ENCODE data around the gene MORF4L1. TPM values are rescaled to one million over a fixed set of nuclear protein-coding genes. Genes with fewer than 3 reads are reported as not detected.

Gene MORF4L1
- total and polyA plus RNA-seq, 5 donors from 2014 or later: 271 to 402 (median 303) TPM

DNA sequence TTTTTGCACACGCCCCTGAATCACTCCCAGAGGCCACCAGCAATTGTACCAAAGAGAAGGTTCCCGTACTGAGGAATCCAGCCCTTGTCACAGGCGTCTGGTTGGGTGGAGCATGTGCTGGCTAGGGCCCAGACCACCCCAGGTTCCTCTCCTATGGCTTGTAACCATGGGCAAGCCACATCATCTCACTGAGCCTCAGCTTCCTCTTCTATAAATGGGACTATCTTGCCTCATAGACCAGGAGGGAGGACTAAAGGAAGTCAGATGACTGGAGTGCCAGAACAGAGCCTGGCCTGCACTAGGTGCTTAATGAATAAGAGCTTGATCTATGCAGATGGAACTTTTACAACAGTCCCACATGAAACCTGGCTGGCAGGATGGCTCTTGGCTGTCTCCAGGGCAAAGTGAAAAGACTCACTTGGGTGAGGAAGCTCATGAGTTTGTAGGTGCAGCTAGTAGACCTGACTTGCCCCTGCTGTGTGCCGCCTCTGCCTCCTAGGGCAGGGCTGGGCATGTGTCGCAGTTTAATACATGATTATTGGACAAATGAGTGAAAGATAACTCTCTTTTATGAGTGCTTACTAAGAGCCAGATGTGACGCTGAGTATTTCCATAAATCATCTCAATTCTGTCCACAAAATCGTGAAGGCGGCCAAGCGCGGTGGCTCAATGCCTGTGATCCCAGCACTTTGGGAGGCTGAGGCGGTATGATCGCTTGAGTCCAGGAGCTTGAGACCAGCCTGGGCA, 42.8 kb downstream of the MORF4L1 start:
- H3K4me1 ChIP-seq (ENCODE audit: control insufficient read depth, insufficient read depth, low read length, poor library complexity, severe bottlenecking): no peaks in the 10 kb centered on the region
- peaks cover 35% of the 10 kb centered on the region for H3K36me3 Mint-ChIP-seq
- no peaks in the 10 kb centered on the region for H3K27me3 Mint-ChIP-seq

DNA sequence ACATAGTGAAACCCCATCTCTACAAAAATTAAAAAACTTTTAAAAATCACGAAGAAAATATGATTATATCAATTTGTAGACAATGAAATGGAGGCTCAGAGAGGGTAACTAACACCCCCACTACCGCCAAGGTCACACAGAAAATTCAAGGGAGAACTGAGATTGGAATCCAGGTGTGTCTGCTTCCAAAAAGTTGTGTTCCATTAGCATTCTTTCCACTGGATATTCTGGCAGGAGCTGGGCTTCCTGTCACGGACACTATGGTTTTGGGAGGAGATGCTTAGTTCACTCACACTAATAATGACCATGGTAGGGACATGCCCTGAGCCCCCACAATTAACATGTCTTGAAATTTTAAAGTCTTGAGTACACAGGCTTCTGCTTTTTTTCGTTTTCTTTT, 43.4 kb downstream of the MORF4L1 start:
- H3K27me3 ChIP-seq (ENCODE audit: control insufficient read depth, insufficient read depth, low read length): no peaks in the 10 kb centered on the region
- Mint-ChIP-seq H3K36me3 (peaks cover 36% of the 10 kb centered on the region), H3K9me3 (no peaks in the 10 kb centered on the region), H3K27ac (no peak overlapping the region), H3K27me3 (no peaks in the 10 kb centered on the region), H3K4me3 (no peak overlapping the region), H3K4me1 (peaks cover 4 to 10% (median 6%) of the 10 kb centered on the region in 4 donors)
- H3K27ac ChIP-seq (ENCODE audit: insufficient read depth, low read length, poor library complexity, severe bottlenecking): no peak overlapping the region
- DNase-seq (no peak), ATAC-seq (ENCODE audit: low read depth in 2 of 2) (no peak)
- peaks cover 52% of the 10 kb centered on the region for H3K36me3 ChIP-seq (ENCODE audit: control insufficient read depth, insufficient read depth, low read length)
- no peak overlapping the region for H3K4me3 ChIP-seq (ENCODE audit: low read depth, low read length)
- H3K4me1 ChIP-seq (ENCODE audit: control insufficient read depth, insufficient read depth, low read length, poor library complexity, severe bottlenecking): no peaks in the 10 kb centered on the region
- H3K9me3 ChIP-seq (ENCODE audit: control insufficient read depth in 2 of 2, low read length in 2 of 2): no peaks in the 10 kb centered on the region

More for the DNA sequence above, 42.8 kb downstream of the MORF4L1 start:
- no peak for DNase-seq
- ATAC-seq (ENCODE audit: low read depth in 2 of 2): peak; percentile 31 to 52
- Mint-ChIP-seq H3K9me3 (no peaks in the 10 kb centered on the region), H3K4me1 (peaks cover 4 to 14% (median 7%) of the 10 kb centered on the region in 4 donors), H3K4me3 (no peak overlapping the region), H3K27ac (no peak overlapping the region)
- H3K4me3 ChIP-seq (ENCODE audit: low read depth, low read length): no peak overlapping the region
- no peaks in the 10 kb centered on the region for H3K9me3 ChIP-seq (ENCODE audit: control insufficient read depth in 2 of 2, low read length in 2 of 2)
- H3K27ac ChIP-seq (ENCODE audit: insufficient read depth, low read length, poor library complexity, severe bottlenecking): no peak overlapping the region
- H3K27me3 ChIP-seq (ENCODE audit: control insufficient read depth, insufficient read depth, low read length): no peaks in the 10 kb centered on the region
- peaks cover 56% of the 10 kb centered on the region for H3K36me3 ChIP-seq (ENCODE audit: control insufficient read depth, insufficient read depth, low read length)

DNA sequence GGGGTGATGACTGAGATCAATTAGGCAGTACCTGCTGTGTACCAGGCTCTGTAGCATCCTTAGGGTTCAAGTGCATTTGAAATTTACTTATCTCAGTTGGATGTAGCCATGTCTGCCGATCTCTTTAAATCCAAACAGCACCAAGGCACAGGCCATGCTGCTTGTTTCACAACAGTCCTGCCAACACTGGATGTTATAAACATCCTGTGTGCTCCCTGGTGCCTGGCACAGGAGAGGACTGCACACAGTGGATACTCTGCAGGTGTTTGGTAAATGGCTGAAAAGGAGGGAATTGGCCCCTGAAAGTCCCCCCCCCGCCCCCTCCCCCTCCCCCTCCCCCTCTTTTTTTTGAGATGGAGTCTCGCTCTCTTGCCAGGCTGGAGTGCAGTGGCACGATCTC, 45.2 kb downstream of the MORF4L1 start:
- no peak overlapping the region for H3K4me3 Mint-ChIP-seq

DNA sequence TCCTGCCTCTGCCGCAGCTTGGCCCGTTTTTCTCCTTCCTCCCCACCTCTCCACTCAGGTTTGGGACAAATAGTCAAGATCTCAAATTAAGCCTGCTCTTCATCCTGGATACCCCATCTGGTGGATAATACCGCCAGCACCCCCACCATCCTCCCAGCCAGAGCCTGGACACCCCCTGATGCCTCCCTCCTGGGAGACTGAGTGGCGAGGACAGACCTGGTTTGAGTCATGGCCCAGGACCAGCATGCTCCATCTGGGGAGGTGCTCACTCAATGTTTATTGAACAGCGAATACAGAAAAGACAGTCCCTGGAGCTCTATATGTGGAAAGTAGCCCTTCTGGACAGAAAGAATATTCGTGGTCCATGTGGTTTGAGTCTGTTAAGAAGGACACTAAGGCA, 48.8 kb downstream of the MORF4L1 start:
- H3K36me3 Mint-ChIP-seq: peaks cover 38% of the 10 kb centered on the region
- H3K27me3 Mint-ChIP-seq: no peaks in the 10 kb centered on the region
- no peaks in the 10 kb centered on the region for H3K27me3 ChIP-seq (ENCODE audit: control insufficient read depth, insufficient read depth, low read length)
- DNase-seq (no peak), ATAC-seq (ENCODE audit: low read depth in 2 of 2) (no peak)
- H3K4me1 ChIP-seq (ENCODE audit: control insufficient read depth, insufficient read depth, low read length, poor library complexity, severe bottlenecking): no peaks in the 10 kb centered on the region
- H3K27ac ChIP-seq (ENCODE audit: insufficient read depth, low read length, poor library complexity, severe bottlenecking): no peak overlapping the region
- no peaks in the 10 kb centered on the region for H3K9me3 ChIP-seq (ENCODE audit: control insufficient read depth in 2 of 2, low read length in 2 of 2)
- peaks cover 0 to 5% (median 2%) of the 10 kb centered on the region in 4 donors for H3K4me1 Mint-ChIP-seq
- no peaks in the 10 kb centered on the region for H3K9me3 Mint-ChIP-seq
- peaks cover 64% of the 10 kb centered on the region for H3K36me3 ChIP-seq (ENCODE audit: control insufficient read depth, insufficient read depth, low read length)
- H3K4me3 ChIP-seq (ENCODE audit: low read depth, low read length): no peak overlapping the region
- no peak overlapping the region for H3K4me3 Mint-ChIP-seq
- H3K27ac Mint-ChIP-seq: no peak overlapping the region

More for the DNA sequence above, 45.2 kb downstream of the MORF4L1 start:
- no peaks in the 10 kb centered on the region for H3K9me3 ChIP-seq (ENCODE audit: control insufficient read depth in 2 of 2, low read length in 2 of 2)
- no peaks in the 10 kb centered on the region for H3K4me1 ChIP-seq (ENCODE audit: control insufficient read depth, insufficient read depth, low read length, poor library complexity, severe bottlenecking)
- no peak for DNase-seq
- peaks cover 63% of the 10 kb centered on the region for H3K36me3 ChIP-seq (ENCODE audit: control insufficient read depth, insufficient read depth, low read length)
- Mint-ChIP-seq H3K4me1 (peaks cover 0 to 6% (median 2%) of the 10 kb centered on the region in 4 donors), H3K27ac (peak overlapping the region in 2 of 3 donors; percentile 76 to 91), H3K36me3 (peaks cover 37% of the 10 kb centered on the region), H3K27me3 (no peaks in the 10 kb centered on the region), H3K9me3 (no peaks in the 10 kb centered on the region)
- H3K27me3 ChIP-seq (ENCODE audit: control insufficient read depth, insufficient read depth, low read length): no peaks in the 10 kb centered on the region
- no peak for ATAC-seq (ENCODE audit: low read depth in 2 of 2)
- H3K4me3 ChIP-seq (ENCODE audit: low read depth, low read length): no peak overlapping the region
- no peak overlapping the region for H3K27ac ChIP-seq (ENCODE audit: insufficient read depth, low read length, poor library complexity, severe bottlenecking)

DNA sequence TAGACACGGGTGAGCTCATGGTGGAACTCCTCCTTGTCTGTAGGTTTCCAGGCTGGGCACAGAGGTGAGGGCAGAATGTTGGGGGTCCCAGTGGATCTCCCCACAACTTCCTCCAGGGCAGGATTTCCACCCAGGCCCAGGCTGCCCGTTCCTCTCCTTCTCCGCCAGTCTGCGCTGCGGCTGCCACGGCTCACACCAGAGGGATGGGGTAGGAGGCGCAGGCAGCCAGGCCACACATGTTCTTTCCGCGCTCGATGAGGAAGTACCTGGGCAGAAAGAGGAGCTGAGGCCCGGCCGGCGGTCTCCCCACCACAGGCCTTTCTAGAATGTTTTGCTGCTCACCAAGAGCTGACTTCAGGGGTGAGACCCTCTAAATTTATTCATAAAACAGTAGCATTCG, 49.2 kb downstream of the MORF4L1 start:
- Histone ChIP-seq H3K27ac (ENCODE audit: insufficient read depth, low read length, poor library complexity, severe bottlenecking) (no peak overlapping the region), H3K4me1 (ENCODE audit: control insufficient read depth, insufficient read depth, low read length, poor library complexity, severe bottlenecking) (no peaks in the 10 kb centered on the region), H3K9me3 (ENCODE audit: control insufficient read depth in 2 of 2, low read length in 2 of 2) (no peaks in the 10 kb centered on the region), H3K4me3 (ENCODE audit: low read depth, low read length) (no peak overlapping the region), H3K36me3 (ENCODE audit: control insufficient read depth, insufficient read depth, low read length) (peaks cover 64% of the 10 kb centered on the region), H3K27me3 (ENCODE audit: control insufficient read depth, insufficient read depth, low read length) (no peaks in the 10 kb centered on the region)
- H3K27ac Mint-ChIP-seq: no peak overlapping the region
- no peaks in the 10 kb centered on the region for H3K27me3 Mint-ChIP-seq
- DNase-seq (no peak), ATAC-seq (ENCODE audit: low read depth in 2 of 2) (no peak)
- H3K9me3 Mint-ChIP-seq: no peaks in the 10 kb centered on the region
- peaks cover 40% of the 10 kb centered on the region for H3K36me3 Mint-ChIP-seq
- peaks cover 0 to 2% (median under 1%) of the 10 kb centered on the region in 4 donors for H3K4me1 Mint-ChIP-seq
- H3K4me3 Mint-ChIP-seq: no peak overlapping the region

DNA sequence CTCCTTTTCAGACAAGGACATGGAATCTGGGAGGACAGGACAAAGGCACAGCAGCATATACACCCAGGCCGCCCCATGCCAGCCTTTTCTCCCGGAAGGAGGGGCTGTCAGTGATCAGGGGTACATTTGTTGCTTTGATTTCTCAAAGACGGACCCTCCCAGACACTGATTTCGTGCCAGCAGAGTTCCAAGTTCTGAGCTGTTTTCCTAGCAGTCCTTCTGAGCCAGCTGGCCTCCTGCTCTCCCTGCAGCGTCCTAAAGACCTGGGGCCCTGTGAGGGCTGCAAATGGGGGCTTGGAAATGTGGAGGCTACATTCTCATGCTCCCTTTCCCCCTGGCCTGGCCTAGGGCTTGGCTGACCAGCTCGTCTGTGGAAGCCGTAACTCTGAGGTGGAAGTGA, 49.8 kb downstream of the MORF4L1 start:
- no peaks in the 10 kb centered on the region for H3K27me3 ChIP-seq (ENCODE audit: control insufficient read depth, insufficient read depth, low read length)
- Mint-ChIP-seq H3K4me1 (no peaks in the 10 kb centered on the region), H3K4me3 (no peak overlapping the region), H3K9me3 (no peaks in the 10 kb centered on the region), H3K36me3 (peaks cover 39% of the 10 kb centered on the region), H3K27me3 (no peaks in the 10 kb centered on the region), H3K27ac (no peak overlapping the region)
- H3K4me3 ChIP-seq (ENCODE audit: low read depth, low read length): no peak overlapping the region
- H3K4me1 ChIP-seq (ENCODE audit: control insufficient read depth, insufficient read depth, low read length, poor library complexity, severe bottlenecking): no peaks in the 10 kb centered on the region
- H3K36me3 ChIP-seq (ENCODE audit: control insufficient read depth, insufficient read depth, low read length): peaks cover 63% of the 10 kb centered on the region
- no peak overlapping the region for H3K27ac ChIP-seq (ENCODE audit: insufficient read depth, low read length, poor library complexity, severe bottlenecking)
- ATAC-seq (ENCODE audit: low read depth in 2 of 2) (no peak), DNase-seq (no peak)
- no peaks in the 10 kb centered on the region for H3K9me3 ChIP-seq (ENCODE audit: control insufficient read depth in 2 of 2, low read length in 2 of 2)

- H3K4me1 ChIP-seq (ENCODE audit: control insufficient read depth, insufficient read depth, low read length, poor library complexity, severe bottlenecking): no peaks in the 10 kb centered on the region
- peaks cover 59% of the 10 kb centered on the region for H3K36me3 ChIP-seq (ENCODE audit: control insufficient read depth, insufficient read depth, low read length)
- no peaks in the 10 kb centered on the region for H3K27me3 ChIP-seq (ENCODE audit: control insufficient read depth, insufficient read depth, low read length)
- ATAC-seq (ENCODE audit: low read depth in 2 of 2): no peak
- no peak overlapping the region for H3K27ac ChIP-seq (ENCODE audit: insufficient read depth, low read length, poor library complexity, severe bottlenecking)
- no peak overlapping the region for H3K4me3 ChIP-seq (ENCODE audit: low read depth, low read length)
- H3K9me3 ChIP-seq (ENCODE audit: control insufficient read depth in 2 of 2, low read length in 2 of 2): no peaks in the 10 kb centered on the region
- no peak for DNase-seq
- H3K27me3 Mint-ChIP-seq: no peaks in the 10 kb centered on the region
- H3K4me1 Mint-ChIP-seq: no peaks in the 10 kb centered on the region
- no peak overlapping the region for H3K27ac Mint-ChIP-seq
- H3K9me3 Mint-ChIP-seq: no peaks in the 10 kb centered on the region
- no peak overlapping the region for H3K4me3 Mint-ChIP-seq
- H3K36me3 Mint-ChIP-seq: peaks cover 36% of the 10 kb centered on the region
Measured at GRCh38 chr15:78923015-78923414, 50.3 kb downstream of the MORF4L1 start.

Measured in CD4-positive, CD25-positive, alpha-beta regulatory T cell (primary cell).